Measurements from ENCODE around the gene TET2.
"Not testable (repeated sequence)": the region's sequence is repeated elsewhere in the genome, so short reads cannot be mapped to it uniquely, and the experiment has no call there.

TET2 gene

DNA sequence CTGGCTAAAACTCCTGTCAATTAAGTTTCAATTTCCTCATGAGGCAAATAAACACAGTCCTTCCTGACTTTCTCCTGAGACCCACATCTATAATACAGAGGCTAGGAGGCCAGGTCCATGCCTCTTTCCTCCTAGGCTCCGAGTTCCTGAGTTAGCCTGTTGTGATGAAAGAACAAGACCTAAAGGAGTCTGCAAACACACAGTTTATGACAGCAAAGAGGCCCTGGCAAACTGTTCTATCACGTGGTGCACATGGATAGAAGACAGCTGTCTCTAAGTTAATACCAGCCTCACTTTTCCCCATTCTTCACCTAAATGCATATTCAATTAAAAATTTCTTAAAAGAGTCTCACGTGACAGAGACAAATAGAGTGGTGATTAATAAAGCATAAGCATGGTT lies 145.2 kb downstream of the TET2 start:
- no peak for DNase-seq (ENCODE audit: low spot score)

GRCh38 chr4:105293360-105293759 lies 146.7 kb downstream of the TET2 start:
- no peak for DNase-seq (ENCODE audit: low spot score)

GRCh38 chr4:105296672-105297071 lies 150.0 kb downstream of the TET2 start:
- no peak for DNase-seq (ENCODE audit: low spot score)

- DNase-seq (ENCODE audit: low spot score): not testable (repeated sequence)
Measured at GRCh38 chr4:105299027-105299426, 152.4 kb downstream of the TET2 start.

GRCh38 chr4:105304085-105304484 lies 157.4 kb downstream of the TET2 start:
- DNase-seq (ENCODE audit: low spot score): no peak

- DNase-seq (ENCODE audit: low spot score): no peak
Measured at GRCh38 chr4:105305019-105305836, 158.6 kb downstream of the TET2 start.

DNA sequence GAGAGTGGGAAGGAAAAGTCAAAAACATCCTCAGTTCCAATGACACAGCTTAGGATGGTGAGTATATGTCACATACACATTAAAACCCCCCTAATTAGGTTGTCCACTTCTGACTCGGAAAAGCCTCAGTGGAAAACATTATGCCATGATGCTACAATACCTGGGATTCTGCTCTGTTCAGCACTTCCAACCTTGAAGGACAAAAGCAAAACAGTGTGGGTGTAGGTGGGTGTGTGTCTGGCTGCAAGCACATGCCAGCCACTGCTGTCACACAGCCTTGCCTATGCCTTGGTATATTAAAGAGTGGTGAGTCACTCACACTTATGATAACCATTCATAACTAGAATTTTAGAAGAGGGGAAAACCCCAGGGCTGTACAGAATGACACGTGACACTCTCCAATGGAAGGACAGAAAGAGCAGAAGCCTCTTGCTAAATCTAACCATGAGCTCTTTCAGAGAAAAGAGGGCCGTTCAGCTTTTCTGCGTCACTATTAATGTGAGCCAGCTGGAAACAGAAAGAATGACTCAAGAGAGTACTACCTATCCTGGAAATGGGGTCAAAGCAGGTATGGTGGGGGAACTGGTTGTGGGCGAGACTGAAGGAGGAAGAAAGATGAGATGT lies 159.6 kb downstream of the TET2 start:
- DNase-seq (ENCODE audit: low spot score): peak; percentile 41

- DNase-seq (ENCODE audit: low spot score): no peak
Measured at GRCh38 chr4:105306820-105307219, 160.1 kb downstream of the TET2 start.

DNA sequence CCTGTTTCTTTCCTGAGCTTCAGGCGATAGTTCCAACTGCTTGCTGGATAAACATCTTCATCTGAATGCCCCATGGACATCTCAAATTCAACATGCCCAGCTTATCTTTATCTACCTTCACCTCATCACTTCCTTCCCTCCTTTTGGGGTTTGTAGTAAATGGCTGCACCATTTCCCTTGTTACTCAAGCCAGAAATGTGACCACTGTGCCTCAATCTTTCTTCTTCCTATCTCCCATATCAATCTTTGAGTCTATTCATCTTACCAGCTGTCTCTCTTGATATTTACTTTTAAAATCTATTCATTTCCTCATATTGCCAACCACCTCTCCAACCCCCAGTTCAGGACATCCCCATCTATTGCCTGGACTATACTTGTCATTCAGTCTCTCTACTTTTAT lies 171.8 kb downstream of the TET2 start:
- no peak for DNase-seq (ENCODE audit: low spot score)

GRCh38 chr4:105327222-105327621 lies 180.5 kb downstream of the TET2 start:
- DNase-seq (ENCODE audit: low spot score): no peak

- no peak for DNase-seq (ENCODE audit: low spot score)
Measured at GRCh38 chr4:105327956-105328355, 181.3 kb downstream of the TET2 start.

- DNase-seq (ENCODE audit: low spot score): no peak
Measured at GRCh38 chr4:105329081-105329480, 182.4 kb downstream of the TET2 start.

Data from CD4-positive, alpha-beta T cell treated with Interleukin-15 for 4 hours (primary cell).